Keratinocyte (primary cell): ENCODE results near the gene CCDC85C. TPM values are rescaled to one million over a fixed set of nuclear protein-coding genes. Genes with fewer than 3 reads are reported as not detected.

Experiments
- DNase-seq: peaks from one replicate; pipeline ENCODE4 v3.0.0-alpha.2; 2011; ENCODE audit warnings: low read depth, missing footprints, low spot score
- FAIRE-seq: peaks from 2 replicates; lab custom pipeline; 2011; peaks lifted over from hg19 to GRCh38; lab: Jason Lieb, UNC
- H2AFZ ChIP-seq: 2 replicates; pipeline ENCODE4 v1.6.0; 2012; ENCODE audit warnings: low read length, control low read depth, inconsistent platforms; ENCODE audit not compliant: control insufficient read depth
- H3K27ac ChIP-seq: 2 replicates; pipeline ENCODE4 v1.5.1; 2011; ENCODE audit warnings: low read length; ENCODE audit not compliant: control insufficient read depth, insufficient read depth
- H3K27me3 ChIP-seq: 3 replicates; pipeline ENCODE4 v1.6.0; 2011; ENCODE audit warnings: low read length; ENCODE audit not compliant: control insufficient read depth, insufficient read depth; ENCODE audit errors: extremely low read depth
- H3K36me3 ChIP-seq, 2 experiments: 2 replicates in 1 of 2; 3 replicates in 1 of 2; pipeline ENCODE4 v1.5.1; 2011; ENCODE audit warnings: low read length in 2 of 2, mild to moderate bottlenecking in 1 of 2; ENCODE audit not compliant: control insufficient read depth in 2 of 2, insufficient read depth in 2 of 2; ENCODE audit errors: extremely low read depth in 1 of 2
- H3K4me1 ChIP-seq: 3 replicates; pipeline ENCODE4 v1.5.1; 2011; ENCODE audit warnings: low read length; ENCODE audit not compliant: control insufficient read depth, insufficient read depth; ENCODE audit errors: extremely low read depth
- H3K4me2 ChIP-seq: 3 replicates; pipeline ENCODE4 v1.6.0; 2011; ENCODE audit warnings: low read depth, low read length; ENCODE audit not compliant: control insufficient read depth, insufficient read depth; ENCODE audit errors: extremely low read depth
- H3K4me3 ChIP-seq, 3 experiments: fragments of 200-600 bp in 1 of 3; sonication (generic) in 1 of 3; 2 replicates in 2 of 3; 3 replicates in 1 of 3; pipeline ENCODE4 v1.5.1; 2011 to 2016; ENCODE audit warnings: low read length in 3 of 3, mild to moderate bottlenecking in 3 of 3, control low read depth in 2 of 3, inconsistent platforms in 1 of 3, low read depth in 1 of 3, mixed read lengths in 1 of 3, mixed run types in 1 of 3, moderate library complexity in 1 of 3; ENCODE audit not compliant: control insufficient read depth in 2 of 3, insufficient read depth in 2 of 3; ENCODE audit errors: extremely low read depth in 1 of 3
- H3K79me2 ChIP-seq: 2 replicates; pipeline ENCODE4 v1.6.0; 2012; ENCODE audit warnings: low read length; ENCODE audit not compliant: control insufficient read depth, insufficient read depth
- H3K9ac ChIP-seq: 3 replicates; pipeline ENCODE4 v1.6.0; 2011; ENCODE audit warnings: low read length; ENCODE audit not compliant: control insufficient read depth, insufficient read depth; ENCODE audit errors: extremely low read depth
- H3K9me1 ChIP-seq: 3 replicates; pipeline ENCODE4 v1.6.0; 2011; ENCODE audit warnings: low read length; ENCODE audit not compliant: control insufficient read depth, insufficient read depth; ENCODE audit errors: extremely low read depth
- H3K9me3 ChIP-seq: 2 replicates; pipeline ENCODE4 v1.5.1; 2012; ENCODE audit warnings: low read depth, low read length; ENCODE audit not compliant: control insufficient read depth
- H4K20me1 ChIP-seq: 3 replicates; pipeline ENCODE4 v1.6.0; 2011; ENCODE audit warnings: low read length; ENCODE audit not compliant: control insufficient read depth, insufficient read depth; ENCODE audit errors: extremely low read depth
- EZH2 ChIP-seq: IDR thresholded peaks from one replicate; pipeline ENCODE4 v1.6.1; 2012; ENCODE audit warnings: inconsistent platforms, mild to moderate bottlenecking, low read length, moderate library complexity
- dilution Hi-C: fragments of 300-500 bp; cut with MboI; formaldehyde crosslinking; loops from one replicate; pipeline ENCODE4 v1.7.0; 2020; ENCODE audit warnings: low sequenced_read_pairs; ENCODE audit not compliant: extremely low pct_ligation_motif_present
- polyA plus RNA-seq, 5 experiments: library from polyadenylated mRNA; depleted of rRNA in 3 of 5; stranded (reverse) in 3 of 5; stranded (forward) in 1 of 5; unstranded in 1 of 5; fragments of >200 nt; gene quantifications; 1 replicate in 1 of 5; 2 replicates in 3 of 5; 3 replicates in 1 of 5; pipeline versions ENCODE4 v1.2.1 to v1.2.3, GENCODE V29; 2011 to 2012; ENCODE audit warnings: missing spikeins in 2 of 5, low read depth in 1 of 5, low replicate concordance in 1 of 5
- TF ChIP-seq, protein P1 (sequence below), 3 experiments: IDR thresholded peaks in 1 of 3; conservative IDR thresholded peaks in 1 of 3; optimal IDR thresholded peaks in 1 of 3; 2 replicates in 2 of 3; 3 replicates in 1 of 3; pipeline versions ENCODE3 to v1.5.1; 2011; ENCODE audit warnings: low read length in 3 of 3, mild to moderate bottlenecking in 3 of 3, moderate library complexity in 2 of 3, control low read depth in 1 of 3, inconsistent platforms in 1 of 3; ENCODE audit not compliant: insufficient read depth in 2 of 3; ENCODE audit errors: extremely low read depth in 1 of 3

CCDC85C gene
- polyA plus RNA-seq, 1 donor (not counting 4 experiments of a cell fraction or from before 2014, with no cell fraction given) = 13.2 TPM

DNA sequence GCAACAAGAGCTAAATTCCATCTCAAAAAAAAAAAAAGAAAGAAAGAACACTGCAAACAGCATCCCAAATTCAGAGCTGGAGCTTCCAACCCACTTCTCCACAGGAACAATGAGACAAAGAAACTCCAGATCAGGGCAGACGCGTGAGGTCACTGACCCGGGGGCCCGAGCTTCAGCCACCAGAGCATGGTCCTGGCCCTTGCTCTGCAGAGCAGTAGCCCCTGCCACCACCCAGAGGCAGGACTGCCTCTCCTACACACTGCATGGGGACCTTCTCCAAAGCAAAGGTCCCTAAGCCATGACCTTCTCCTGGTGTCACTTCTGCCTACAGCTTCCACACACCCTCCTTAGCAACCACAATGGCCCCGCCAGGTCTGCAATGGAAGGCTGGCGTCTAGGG is 69.7 kb downstream of the CCDC85C start:
- no peak overlapping the region for H3K9ac ChIP-seq
- FAIRE-seq = no peak

DNA sequence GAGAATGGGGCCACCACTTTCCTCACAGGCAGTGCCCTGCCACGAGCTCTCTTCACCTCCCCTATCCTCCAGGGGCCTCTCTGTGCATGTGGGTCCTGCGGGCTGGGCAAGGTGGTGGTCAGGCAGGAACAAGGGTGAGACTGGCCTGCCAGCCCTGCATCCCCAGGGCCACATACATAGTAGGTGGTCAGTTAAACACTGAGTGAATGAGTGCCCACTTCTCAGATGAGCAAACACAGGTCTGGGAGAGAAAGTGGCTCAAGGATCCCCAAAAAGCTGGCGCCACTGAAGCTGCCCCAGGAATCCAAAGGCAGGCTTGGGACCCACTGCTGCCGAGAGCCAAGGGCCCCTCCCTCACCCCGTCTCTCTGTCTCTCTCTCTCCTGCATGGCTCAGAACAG is 71.7 kb downstream of the CCDC85C start:
- H3K27me3 ChIP-seq = no peaks in the 10 kb centered on the region
- H4K20me1 ChIP-seq = peaks cover 8% of the 10 kb centered on the region
- H3K9me1 ChIP-seq = peaks cover 5% of the 10 kb centered on the region
- H3K27ac ChIP-seq = no peak overlapping the region
- DNase-seq (no peak), FAIRE-seq (no peak)
- H3K36me3 ChIP-seq = peaks cover 0 to 11% of the 10 kb centered on the region in 2 experiments
- dilution Hi-C loops = no loop called here
- peaks cover 56% of the 10 kb centered on the region for H3K79me2 ChIP-seq
- H3K4me2 ChIP-seq = no peak overlapping the region
- H3K4me1 ChIP-seq = peaks cover 5% of the 10 kb centered on the region
- no peak overlapping the region for H3K9ac ChIP-seq
- TF ChIP-seq EZH2 = no peak
- TF ChIP-seq, protein P1, sequence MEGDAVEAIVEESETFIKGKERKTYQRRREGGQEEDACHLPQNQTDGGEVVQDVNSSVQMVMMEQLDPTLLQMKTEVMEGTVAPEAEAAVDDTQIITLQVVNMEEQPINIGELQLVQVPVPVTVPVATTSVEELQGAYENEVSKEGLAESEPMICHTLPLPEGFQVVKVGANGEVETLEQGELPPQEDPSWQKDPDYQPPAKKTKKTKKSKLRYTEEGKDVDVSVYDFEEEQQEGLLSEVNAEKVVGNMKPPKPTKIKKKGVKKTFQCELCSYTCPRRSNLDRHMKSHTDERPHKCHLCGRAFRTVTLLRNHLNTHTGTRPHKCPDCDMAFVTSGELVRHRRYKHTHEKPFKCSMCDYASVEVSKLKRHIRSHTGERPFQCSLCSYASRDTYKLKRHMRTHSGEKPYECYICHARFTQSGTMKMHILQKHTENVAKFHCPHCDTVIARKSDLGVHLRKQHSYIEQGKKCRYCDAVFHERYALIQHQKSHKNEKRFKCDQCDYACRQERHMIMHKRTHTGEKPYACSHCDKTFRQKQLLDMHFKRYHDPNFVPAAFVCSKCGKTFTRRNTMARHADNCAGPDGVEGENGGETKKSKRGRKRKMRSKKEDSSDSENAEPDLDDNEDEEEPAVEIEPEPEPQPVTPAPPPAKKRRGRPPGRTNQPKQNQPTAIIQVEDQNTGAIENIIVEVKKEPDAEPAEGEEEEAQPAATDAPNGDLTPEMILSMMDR (optimal IDR thresholded peaks at IDR 0.05 in 1 of 3, IDR thresholded peaks at IDR 0.05 in 1 of 3, conservative IDR thresholded peaks at IDR 0.05 in 1 of 3; ENCODE audit: extremely low read depth in 1 of 3, insufficient read depth in 2 of 3, low read length in 3 of 3) = no peak
- H3K9me3 ChIP-seq = no peaks in the 10 kb centered on the region
- no peak overlapping the region for H3K4me3 ChIP-seq
- H2AFZ ChIP-seq = no peak overlapping the region

More for the DNA sequence above, 69.7 kb downstream of the CCDC85C start:
- no peaks in the 10 kb centered on the region for H3K9me3 ChIP-seq
- TF ChIP-seq, protein P1 (optimal IDR thresholded peaks at IDR 0.05 in 1 of 3, IDR thresholded peaks at IDR 0.05 in 1 of 3, conservative IDR thresholded peaks at IDR 0.05 in 1 of 3; ENCODE audit: extremely low read depth in 1 of 3, insufficient read depth in 2 of 3, low read length in 3 of 3) = no peak
- TF ChIP-seq EZH2 = no peak
- H4K20me1 ChIP-seq = peaks cover 12% of the 10 kb centered on the region
- no peak overlapping the region for H3K27ac ChIP-seq
- dilution Hi-C loops = no loop called here
- no peaks in the 10 kb centered on the region for H3K27me3 ChIP-seq
- DNase-seq = no peak
- peaks cover 0 to 11% of the 10 kb centered on the region in 2 experiments for H3K36me3 ChIP-seq
- peaks cover 14% of the 10 kb centered on the region for H3K4me1 ChIP-seq
- H3K79me2 ChIP-seq = peaks cover 62% of the 10 kb centered on the region
- H3K4me3 ChIP-seq = no peak overlapping the region
- H3K9me1 ChIP-seq = peaks cover 8% of the 10 kb centered on the region
- no peak overlapping the region for H3K4me2 ChIP-seq
- H2AFZ ChIP-seq = no peak overlapping the region
